GM12878 (cell line): ENCODE measurements around the gene USP38.

Experiments used
- CEBPB ChIP-seq, 2 experiments: fragments of 150-350 bp in 1 of 2; IDR thresholded peaks; 2 replicates each; pipeline ENCODE4 v1.6.1; 2012 to 2014; ENCODE audit warnings: low read depth in 2 of 2, low read length in 2 of 2, borderline replicate concordance in 1 of 2, inconsistent platforms in 1 of 2
- CHD1 ChIP-seq: IDR thresholded peaks from 2 replicates; pipeline ENCODE4 v1.6.1; 2012; ENCODE audit warnings: low read depth, low read length, improper control_type of control experiment
- FOXM1 ChIP-seq: IDR thresholded peaks from 2 replicates; pipeline ENCODE4 v1.6.1; 2012; ENCODE audit warnings: low read depth, mild to moderate bottlenecking, inconsistent platforms, low read length, moderate library complexity
- JUND ChIP-seq: IDR thresholded peaks from 2 replicates; pipeline ENCODE4 v1.6.1; 2012; ENCODE audit warnings: low read depth, mild to moderate bottlenecking, low read length, improper control_type of control experiment, moderate library complexity
- KDM1A ChIP-seq: fragments of 200-600 bp; sonication (generic); IDR thresholded peaks from 2 replicates; pipeline ENCODE4 v1.6.1; 2016; ENCODE audit warnings: borderline replicate concordance
- POLR2A ChIP-seq: IDR thresholded peaks from 2 replicates; pipeline ENCODE4 v1.6.1; 2011; ENCODE audit warnings: low read depth, mild to moderate bottlenecking, low read length
- SIN3A ChIP-seq: IDR thresholded peaks from 2 replicates; pipeline ENCODE4 v1.6.1; 2012; ENCODE audit warnings: low read depth, low read length, improper control_type of control experiment
- TAF1 ChIP-seq: IDR thresholded peaks from 2 replicates; pipeline ENCODE4 v1.6.1; 2011; ENCODE audit warnings: mild to moderate bottlenecking, low read depth, low read length, borderline replicate concordance
- TCF12 ChIP-seq: IDR thresholded peaks from 2 replicates; pipeline ENCODE4 v1.6.1; 2011; ENCODE audit warnings: low read depth, mild to moderate bottlenecking, low read length
- ZNF207 ChIP-seq: fragments of 450-650 bp; IDR thresholded peaks from 2 replicates; pipeline ENCODE4 v1.6.1; 2014; ENCODE audit warnings: antibody characterized with exemption, mild to moderate bottlenecking, borderline replicate concordance
- TF ChIP-seq, protein P1 (sequence below): fragments of 450-650 bp; IDR thresholded peaks from 2 replicates; pipeline ENCODE4 v1.6.1; 2017; ENCODE audit warnings: antibody characterized with exemption, mild to moderate bottlenecking, moderate library complexity
- TF ChIP-seq, protein P2 (sequence below), 3 experiments: IDR thresholded peaks in 2 of 3; conservative IDR thresholded peaks in 1 of 3; 2 replicates each; pipeline ENCODE4 v1.5.1; 2011; ENCODE audit warnings: low read depth in 3 of 3, low read length in 3 of 3, mild to moderate bottlenecking in 3 of 3, control low read depth in 2 of 3, moderate library complexity in 2 of 3, inconsistent platforms in 1 of 3, mixed read lengths in 1 of 3; ENCODE audit not compliant: control insufficient read depth in 2 of 3, insufficient read depth in 1 of 3; ENCODE audit errors: extremely low read depth in 1 of 3
- TF ChIP-seq, protein P3 (sequence below): fragments of 450-650 bp; formaldehyde crosslinking; IDR thresholded peaks from 2 replicates; pipeline ENCODE4 v1.4.0; 2020; ENCODE audit warnings: mild to moderate bottlenecking, moderate library complexity
- TF ChIP-seq, protein P4 (sequence below): fragments of 450-650 bp; IDR thresholded peaks from 2 replicates; pipeline ENCODE4 v1.6.1; 2018; ENCODE audit warnings: mild to moderate bottlenecking, low read depth, moderate library complexity; ENCODE audit not compliant: partially characterized antibody

DNA sequence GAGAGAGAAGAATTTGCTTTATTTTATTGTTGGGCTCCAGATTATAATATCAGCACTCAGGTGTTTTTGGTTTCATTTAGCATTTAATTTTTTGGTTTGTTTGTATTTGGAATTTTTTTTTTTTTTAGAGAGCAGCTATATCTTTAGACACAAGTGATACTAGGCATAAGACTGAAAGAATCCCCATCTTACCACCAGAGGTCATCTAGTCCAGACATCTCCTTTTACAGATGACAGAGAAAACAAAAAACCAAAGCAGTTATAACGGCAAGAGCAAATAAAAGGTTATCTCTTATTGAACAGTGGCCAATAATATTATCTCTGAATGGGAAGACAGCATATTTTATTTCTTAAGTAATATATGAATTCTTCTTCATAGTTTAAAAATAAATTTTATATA, 22.8 kb downstream of the USP38 start:
- TF ChIP-seq POLR2A, result no peak
- TF ChIP-seq, protein P1, sequence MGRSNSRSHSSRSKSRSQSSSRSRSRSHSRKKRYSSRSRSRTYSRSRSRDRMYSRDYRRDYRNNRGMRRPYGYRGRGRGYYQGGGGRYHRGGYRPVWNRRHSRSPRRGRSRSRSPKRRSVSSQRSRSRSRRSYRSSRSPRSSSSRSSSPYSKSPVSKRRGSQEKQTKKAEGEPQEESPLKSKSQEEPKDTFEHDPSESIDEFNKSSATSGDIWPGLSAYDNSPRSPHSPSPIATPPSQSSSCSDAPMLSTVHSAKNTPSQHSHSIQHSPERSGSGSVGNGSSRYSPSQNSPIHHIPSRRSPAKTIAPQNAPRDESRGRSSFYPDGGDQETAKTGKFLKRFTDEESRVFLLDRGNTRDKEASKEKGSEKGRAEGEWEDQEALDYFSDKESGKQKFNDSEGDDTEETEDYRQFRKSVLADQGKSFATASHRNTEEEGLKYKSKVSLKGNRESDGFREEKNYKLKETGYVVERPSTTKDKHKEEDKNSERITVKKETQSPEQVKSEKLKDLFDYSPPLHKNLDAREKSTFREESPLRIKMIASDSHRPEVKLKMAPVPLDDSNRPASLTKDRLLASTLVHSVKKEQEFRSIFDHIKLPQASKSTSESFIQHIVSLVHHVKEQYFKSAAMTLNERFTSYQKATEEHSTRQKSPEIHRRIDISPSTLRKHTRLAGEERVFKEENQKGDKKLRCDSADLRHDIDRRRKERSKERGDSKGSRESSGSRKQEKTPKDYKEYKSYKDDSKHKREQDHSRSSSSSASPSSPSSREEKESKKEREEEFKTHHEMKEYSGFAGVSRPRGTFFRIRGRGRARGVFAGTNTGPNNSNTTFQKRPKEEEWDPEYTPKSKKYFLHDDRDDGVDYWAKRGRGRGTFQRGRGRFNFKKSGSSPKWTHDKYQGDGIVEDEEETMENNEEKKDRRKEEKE, result no peak
- no peak for TF ChIP-seq KDM1A
- TF ChIP-seq FOXM1, result no peak
- TF ChIP-seq, protein P2, sequence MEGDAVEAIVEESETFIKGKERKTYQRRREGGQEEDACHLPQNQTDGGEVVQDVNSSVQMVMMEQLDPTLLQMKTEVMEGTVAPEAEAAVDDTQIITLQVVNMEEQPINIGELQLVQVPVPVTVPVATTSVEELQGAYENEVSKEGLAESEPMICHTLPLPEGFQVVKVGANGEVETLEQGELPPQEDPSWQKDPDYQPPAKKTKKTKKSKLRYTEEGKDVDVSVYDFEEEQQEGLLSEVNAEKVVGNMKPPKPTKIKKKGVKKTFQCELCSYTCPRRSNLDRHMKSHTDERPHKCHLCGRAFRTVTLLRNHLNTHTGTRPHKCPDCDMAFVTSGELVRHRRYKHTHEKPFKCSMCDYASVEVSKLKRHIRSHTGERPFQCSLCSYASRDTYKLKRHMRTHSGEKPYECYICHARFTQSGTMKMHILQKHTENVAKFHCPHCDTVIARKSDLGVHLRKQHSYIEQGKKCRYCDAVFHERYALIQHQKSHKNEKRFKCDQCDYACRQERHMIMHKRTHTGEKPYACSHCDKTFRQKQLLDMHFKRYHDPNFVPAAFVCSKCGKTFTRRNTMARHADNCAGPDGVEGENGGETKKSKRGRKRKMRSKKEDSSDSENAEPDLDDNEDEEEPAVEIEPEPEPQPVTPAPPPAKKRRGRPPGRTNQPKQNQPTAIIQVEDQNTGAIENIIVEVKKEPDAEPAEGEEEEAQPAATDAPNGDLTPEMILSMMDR (IDR thresholded peaks at IDR 0.05 in 2 of 3, conservative IDR thresholded peaks at IDR 0.05 in 1 of 3; ENCODE audit: control insufficient read depth in 2 of 3, extremely low read depth in 1 of 3, insufficient read depth in 1 of 3, low read depth in 3 of 3, low read length in 3 of 3), result peak in 2 of 3 experiments; percentile 7 to 14; a peak in 1 of 6 replicates
- no peak for TF ChIP-seq TAF1
- no peak for TF ChIP-seq ZNF207
- TF ChIP-seq SIN3A, result no peak
- TF ChIP-seq CEBPB (IDR thresholded peaks at IDR 0.05; ENCODE audit: borderline replicate concordance in 1 of 2, low read depth in 2 of 2, low read length in 2 of 2), result no peak
- TF ChIP-seq, protein P3, sequence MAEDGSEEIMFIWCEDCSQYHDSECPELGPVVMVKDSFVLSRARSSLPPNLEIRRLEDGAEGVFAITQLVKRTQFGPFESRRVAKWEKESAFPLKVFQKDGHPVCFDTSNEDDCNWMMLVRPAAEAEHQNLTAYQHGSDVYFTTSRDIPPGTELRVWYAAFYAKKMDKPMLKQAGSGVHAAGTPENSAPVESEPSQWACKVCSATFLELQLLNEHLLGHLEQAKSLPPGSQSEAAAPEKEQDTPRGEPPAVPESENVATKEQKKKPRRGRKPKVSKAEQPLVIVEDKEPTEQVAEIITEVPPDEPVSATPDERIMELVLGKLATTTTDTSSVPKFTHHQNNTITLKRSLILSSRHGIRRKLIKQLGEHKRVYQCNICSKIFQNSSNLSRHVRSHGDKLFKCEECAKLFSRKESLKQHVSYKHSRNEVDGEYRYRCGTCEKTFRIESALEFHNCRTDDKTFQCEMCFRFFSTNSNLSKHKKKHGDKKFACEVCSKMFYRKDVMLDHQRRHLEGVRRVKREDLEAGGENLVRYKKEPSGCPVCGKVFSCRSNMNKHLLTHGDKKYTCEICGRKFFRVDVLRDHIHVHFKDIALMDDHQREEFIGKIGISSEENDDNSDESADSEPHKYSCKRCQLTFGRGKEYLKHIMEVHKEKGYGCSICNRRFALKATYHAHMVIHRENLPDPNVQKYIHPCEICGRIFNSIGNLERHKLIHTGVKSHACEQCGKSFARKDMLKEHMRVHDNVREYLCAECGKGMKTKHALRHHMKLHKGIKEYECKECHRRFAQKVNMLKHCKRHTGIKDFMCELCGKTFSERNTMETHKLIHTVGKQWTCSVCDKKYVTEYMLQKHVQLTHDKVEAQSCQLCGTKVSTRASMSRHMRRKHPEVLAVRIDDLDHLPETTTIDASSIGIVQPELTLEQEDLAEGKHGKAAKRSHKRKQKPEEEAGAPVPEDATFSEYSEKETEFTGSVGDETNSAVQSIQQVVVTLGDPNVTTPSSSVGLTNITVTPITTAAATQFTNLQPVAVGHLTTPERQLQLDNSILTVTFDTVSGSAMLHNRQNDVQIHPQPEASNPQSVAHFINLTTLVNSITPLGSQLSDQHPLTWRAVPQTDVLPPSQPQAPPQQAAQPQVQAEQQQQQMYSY (CRISPR knock-in tag), result no peak
- TF ChIP-seq, protein P4, sequence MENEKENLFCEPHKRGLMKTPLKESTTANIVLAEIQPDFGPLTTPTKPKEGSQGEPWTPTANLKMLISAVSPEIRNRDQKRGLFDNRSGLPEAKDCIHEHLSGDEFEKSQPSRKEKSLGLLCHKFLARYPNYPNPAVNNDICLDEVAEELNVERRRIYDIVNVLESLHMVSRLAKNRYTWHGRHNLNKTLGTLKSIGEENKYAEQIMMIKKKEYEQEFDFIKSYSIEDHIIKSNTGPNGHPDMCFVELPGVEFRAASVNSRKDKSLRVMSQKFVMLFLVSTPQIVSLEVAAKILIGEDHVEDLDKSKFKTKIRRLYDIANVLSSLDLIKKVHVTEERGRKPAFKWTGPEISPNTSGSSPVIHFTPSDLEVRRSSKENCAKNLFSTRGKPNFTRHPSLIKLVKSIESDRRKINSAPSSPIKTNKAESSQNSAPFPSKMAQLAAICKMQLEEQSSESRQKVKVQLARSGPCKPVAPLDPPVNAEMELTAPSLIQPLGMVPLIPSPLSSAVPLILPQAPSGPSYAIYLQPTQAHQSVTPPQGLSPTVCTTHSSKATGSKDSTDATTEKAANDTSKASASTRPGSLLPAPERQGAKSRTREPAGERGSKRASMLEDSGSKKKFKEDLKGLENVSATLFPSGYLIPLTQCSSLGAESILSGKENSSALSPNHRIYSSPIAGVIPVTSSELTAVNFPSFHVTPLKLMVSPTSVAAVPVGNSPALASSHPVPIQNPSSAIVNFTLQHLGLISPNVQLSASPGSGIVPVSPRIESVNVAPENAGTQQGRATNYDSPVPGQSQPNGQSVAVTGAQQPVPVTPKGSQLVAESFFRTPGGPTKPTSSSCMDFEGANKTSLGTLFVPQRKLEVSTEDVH, result no peak
- TF ChIP-seq JUND, result no peak
- TF ChIP-seq TCF12, result no peak
- no peak for TF ChIP-seq CHD1
